Adipocyte (in vitro differentiated cells): ENCODE data around the gene FGGY.
"Not testable (repeated sequence)": the region's sequence is repeated elsewhere in the genome, so short reads cannot be mapped to it uniquely, and the experiment has no call there.

ENCODE experiments used
- DNase-seq: peaks from one replicate; pipeline ENCODE4 v3.0.0-alpha.2; 2015; ENCODE audit warnings: low read depth
- H3K27me3 ChIP-seq: replicated peaks from 2 replicates; pipeline ENCODE4 v1.7.0; 2013; ENCODE audit warnings: mild to moderate bottlenecking, low read length, moderate library complexity; ENCODE audit not compliant: control insufficient read depth, insufficient read depth
- H3K36me3 ChIP-seq: 2 replicates; pipeline ENCODE4 v1.7.0; 2013; ENCODE audit warnings: low read length, mild to moderate bottlenecking, moderate library complexity; ENCODE audit not compliant: control insufficient read depth, insufficient read depth, severe bottlenecking
- H3K4me1 ChIP-seq: 2 replicates; pipeline ENCODE4 v1.7.0; 2013; ENCODE audit warnings: mild to moderate bottlenecking, low read length, moderate library complexity; ENCODE audit not compliant: control insufficient read depth, insufficient read depth
- H3K4me3 ChIP-seq: 2 replicates; pipeline ENCODE4 v1.7.0; 2013; ENCODE audit warnings: mild to moderate bottlenecking, low read length, moderate library complexity
- H3K9ac ChIP-seq: 2 replicates; pipeline ENCODE4 v1.7.0; 2013; ENCODE audit warnings: mild to moderate bottlenecking, low read length, moderate library complexity
- H3K9me3 ChIP-seq: 2 replicates; pipeline ENCODE4 v1.7.0; 2013; ENCODE audit warnings: mild to moderate bottlenecking, low read length, moderate library complexity; ENCODE audit not compliant: control insufficient read depth

FGGY gene

GRCh38 chr1:59635097-59635496 lies 338.2 kb downstream of the FGGY start:
- peaks cover 17% of the 10 kb centered on the region for H3K4me1 ChIP-seq
- no peaks in the 10 kb centered on the region for H3K36me3 ChIP-seq
- no peak overlapping the region for H3K4me3 ChIP-seq
- H3K9ac ChIP-seq, result no peak overlapping the region
- peak; percentile 21 for DNase-seq
- H3K27me3 ChIP-seq, result no peaks in the 10 kb centered on the region
- no peaks in the 10 kb centered on the region for H3K9me3 ChIP-seq

GRCh38 chr1:59638231-59638711 lies 341.4 kb downstream of the FGGY start:
- Histone ChIP-seq H3K4me3 (no peak overlapping the region), H3K36me3 (no peaks in the 10 kb centered on the region), H3K9me3 (no peaks in the 10 kb centered on the region), H3K9ac (no peak overlapping the region), H3K27me3 (no peaks in the 10 kb centered on the region), H3K4me1 (peaks cover 8% of the 10 kb centered on the region)
- peak; percentile 78 for DNase-seq

- Histone ChIP-seq H3K36me3 (no peaks in the 10 kb centered on the region), H3K27me3 (no peaks in the 10 kb centered on the region), H3K4me1 (peaks cover 8% of the 10 kb centered on the region), H3K9ac (no peak overlapping the region), H3K4me3 (no peak overlapping the region), H3K9me3 (no peaks in the 10 kb centered on the region)
- no peak for DNase-seq
Observed at GRCh38 chr1:59639266-59639665, 342.4 kb downstream of the FGGY start.

- Histone ChIP-seq H3K27me3 (no peaks in the 10 kb centered on the region), H3K4me1 (peaks cover 11% of the 10 kb centered on the region), H3K9ac (no peak overlapping the region), H3K4me3 (no peak overlapping the region), H3K9me3 (no peaks in the 10 kb centered on the region), H3K36me3 (no peaks in the 10 kb centered on the region)
- DNase-seq, result no peak
Observed at GRCh38 chr1:59640851-59641250, 344.0 kb downstream of the FGGY start.

- no peak for DNase-seq
- no peaks in the 10 kb centered on the region for H3K36me3 ChIP-seq
- no peak overlapping the region for H3K9ac ChIP-seq
- no peak overlapping the region for H3K4me3 ChIP-seq
- H3K9me3 ChIP-seq, result no peaks in the 10 kb centered on the region
- peaks cover 11% of the 10 kb centered on the region for H3K4me1 ChIP-seq
- H3K27me3 ChIP-seq, result no peaks in the 10 kb centered on the region
Observed at GRCh38 chr1:59641836-59642235, 344.9 kb downstream of the FGGY start.

GRCh38 chr1:59643526-59643925 lies 346.6 kb downstream of the FGGY start:
- Histone ChIP-seq H3K9ac (no peak overlapping the region), H3K36me3 (no peaks in the 10 kb centered on the region), H3K4me3 (no peak overlapping the region), H3K27me3 (no peaks in the 10 kb centered on the region), H3K4me1 (peaks cover 4% of the 10 kb centered on the region), H3K9me3 (no peaks in the 10 kb centered on the region)
- peak; percentile 29 for DNase-seq

- Histone ChIP-seq H3K27me3 (no peaks in the 10 kb centered on the region), H3K9me3 (no peaks in the 10 kb centered on the region), H3K4me1 (peaks cover 3% of the 10 kb centered on the region), H3K4me3 (no peak overlapping the region), H3K36me3 (no peaks in the 10 kb centered on the region), H3K9ac (no peak overlapping the region)
- peak; percentile 82 for DNase-seq
Observed at GRCh38 chr1:59645893-59646292, 349.0 kb downstream of the FGGY start.

- DNase-seq, H3K9me3 ChIP-seq, H3K9ac ChIP-seq, H3K27me3 ChIP-seq, H3K36me3 ChIP-seq, H3K4me3 ChIP-seq, H3K4me1 ChIP-seq: not testable (repeated sequence)
Observed at GRCh38 chr1:59653142-59653958, 356.5 kb downstream of the FGGY start.

GRCh38 chr1:59653968-59654367 lies 357.1 kb downstream of the FGGY start:
- H3K36me3 ChIP-seq, result no peaks in the 10 kb centered on the region
- DNase-seq, result no peak

GRCh38 chr1:59657873-59658465 lies 361.1 kb downstream of the FGGY start:
- Histone ChIP-seq H3K9ac (no peak overlapping the region), H3K9me3 (no peaks in the 10 kb centered on the region), H3K27me3 (no peaks in the 10 kb centered on the region), H3K4me3 (no peak overlapping the region), H3K4me1 (peaks cover 9% of the 10 kb centered on the region), H3K36me3 (no peaks in the 10 kb centered on the region)
- no peak for DNase-seq

More at GRCh38 chr1:59653968-59654367, 357.1 kb downstream of the FGGY start:
- Histone ChIP-seq H3K9ac (no peak overlapping the region), H3K27me3 (no peaks in the 10 kb centered on the region), H3K4me1 (peaks cover 9% of the 10 kb centered on the region), H3K9me3 (no peaks in the 10 kb centered on the region), H3K4me3 (no peak overlapping the region)

- DNase-seq, result no peak
- Histone ChIP-seq H3K4me3 (no peak overlapping the region), H3K9ac (no peak overlapping the region), H3K27me3 (no peaks in the 10 kb centered on the region), H3K4me1 (peaks cover 10% of the 10 kb centered on the region), H3K9me3 (no peaks in the 10 kb centered on the region), H3K36me3 (no peaks in the 10 kb centered on the region)
Observed at GRCh38 chr1:59664166-59664565, 367.3 kb downstream of the FGGY start.
